ENCODE data around the gene KIF3C.

Gene KIF3C

GRCh38 chr2:25922501-25922900 is 59.8 kb downstream of the KIF3C start:
- TF ChIP-seq POLR2AphosphoS5 (IDR thresholded peaks at IDR 0.05; ENCODE audit: low read depth, low read length) (no peak), SIN3A (IDR thresholded peaks at IDR 0.05; ENCODE audit: borderline replicate concordance, insufficient read depth, low read length) (no peak), FOXP2 (optimal IDR thresholded peaks at IDR 0.05; ENCODE audit: borderline replicate concordance, extremely low read depth, extremely low read length, insufficient read depth) (no peak), TAF1 (IDR thresholded peaks at IDR 0.05; ENCODE audit: borderline replicate concordance, insufficient read depth, low read length) (no peak), REST (IDR thresholded peaks at IDR 0.05; ENCODE audit: insufficient read depth in 1 of 2, low read depth in 2 of 2, low read length in 2 of 2) (no peak)

GRCh38 chr2:25920786-25921415 is 61.4 kb downstream of the KIF3C start:
- no peak for TF ChIP-seq TAF1 (IDR thresholded peaks at IDR 0.05; ENCODE audit: borderline replicate concordance, insufficient read depth, low read length)
- no peak for TF ChIP-seq POLR2AphosphoS5 (IDR thresholded peaks at IDR 0.05; ENCODE audit: low read depth, low read length)
- TF ChIP-seq REST (IDR thresholded peaks at IDR 0.05; ENCODE audit: insufficient read depth in 1 of 2, low read depth in 2 of 2, low read length in 2 of 2), result no peak
- no peak for TF ChIP-seq SIN3A (IDR thresholded peaks at IDR 0.05; ENCODE audit: borderline replicate concordance, insufficient read depth, low read length)
- no peak for TF ChIP-seq FOXP2 (optimal IDR thresholded peaks at IDR 0.05; ENCODE audit: borderline replicate concordance, extremely low read depth, extremely low read length, insufficient read depth)

GRCh38 chr2:25920336-25920735 is 62.0 kb downstream of the KIF3C start:
- TF ChIP-seq REST (IDR thresholded peaks at IDR 0.05; ENCODE audit: insufficient read depth in 1 of 2, low read depth in 2 of 2, low read length in 2 of 2) (no peak), SIN3A (IDR thresholded peaks at IDR 0.05; ENCODE audit: borderline replicate concordance, insufficient read depth, low read length) (no peak), FOXP2 (optimal IDR thresholded peaks at IDR 0.05; ENCODE audit: borderline replicate concordance, extremely low read depth, extremely low read length, insufficient read depth) (no peak), TAF1 (IDR thresholded peaks at IDR 0.05; ENCODE audit: borderline replicate concordance, insufficient read depth, low read length) (no peak)

- no peak for TF ChIP-seq SIN3A (IDR thresholded peaks at IDR 0.05; ENCODE audit: borderline replicate concordance, insufficient read depth, low read length)
Measured at GRCh38 chr2:25917832-25918231, 64.5 kb downstream of the KIF3C start.

- TF ChIP-seq TAF1 (IDR thresholded peaks at IDR 0.05; ENCODE audit: borderline replicate concordance, insufficient read depth, low read length) (no peak), POLR2AphosphoS5 (IDR thresholded peaks at IDR 0.05; ENCODE audit: low read depth, low read length) (no peak), FOXP2 (optimal IDR thresholded peaks at IDR 0.05; ENCODE audit: borderline replicate concordance, extremely low read depth, extremely low read length, insufficient read depth) (no peak), SIN3A (IDR thresholded peaks at IDR 0.05; ENCODE audit: borderline replicate concordance, insufficient read depth, low read length) (no peak), REST (IDR thresholded peaks at IDR 0.05; ENCODE audit: insufficient read depth in 1 of 2, low read depth in 2 of 2, low read length in 2 of 2) (no peak)
Measured at GRCh38 chr2:25912851-25913695, 69.2 kb downstream of the KIF3C start.

Measured in PFSK-1 (cell line).